ENCODE data around the gene RNF215. TPM values are rescaled to one million over a fixed set of nuclear protein-coding genes. Genes with fewer than 3 reads are reported as not detected.
A peak's percentile ranks its signal among the peaks of the same experiment; 100 is the strongest.

The RNF215 gene
- 12.8 and 14.2 TPM in 2 replicates for total RNA-seq (2022)
- Bru-seq, nascent RNA: percentile 47 among the genes with signal in this experiment
- BruChase-seq, experiment 1, labeled RNA remaining after a 2-hour chase: percentile 48 among the genes with signal in this experiment
- percentile 51 among the genes with signal in this experiment for BruChase-seq, experiment 2, labeled RNA remaining after a 6-hour chase
- long read RNA-seq, partial matches to known transcripts: 0 of 4 reads
- long read RNA-seq, other reads (novel, unspliced or antisense): 3 of 4 reads

DNA sequence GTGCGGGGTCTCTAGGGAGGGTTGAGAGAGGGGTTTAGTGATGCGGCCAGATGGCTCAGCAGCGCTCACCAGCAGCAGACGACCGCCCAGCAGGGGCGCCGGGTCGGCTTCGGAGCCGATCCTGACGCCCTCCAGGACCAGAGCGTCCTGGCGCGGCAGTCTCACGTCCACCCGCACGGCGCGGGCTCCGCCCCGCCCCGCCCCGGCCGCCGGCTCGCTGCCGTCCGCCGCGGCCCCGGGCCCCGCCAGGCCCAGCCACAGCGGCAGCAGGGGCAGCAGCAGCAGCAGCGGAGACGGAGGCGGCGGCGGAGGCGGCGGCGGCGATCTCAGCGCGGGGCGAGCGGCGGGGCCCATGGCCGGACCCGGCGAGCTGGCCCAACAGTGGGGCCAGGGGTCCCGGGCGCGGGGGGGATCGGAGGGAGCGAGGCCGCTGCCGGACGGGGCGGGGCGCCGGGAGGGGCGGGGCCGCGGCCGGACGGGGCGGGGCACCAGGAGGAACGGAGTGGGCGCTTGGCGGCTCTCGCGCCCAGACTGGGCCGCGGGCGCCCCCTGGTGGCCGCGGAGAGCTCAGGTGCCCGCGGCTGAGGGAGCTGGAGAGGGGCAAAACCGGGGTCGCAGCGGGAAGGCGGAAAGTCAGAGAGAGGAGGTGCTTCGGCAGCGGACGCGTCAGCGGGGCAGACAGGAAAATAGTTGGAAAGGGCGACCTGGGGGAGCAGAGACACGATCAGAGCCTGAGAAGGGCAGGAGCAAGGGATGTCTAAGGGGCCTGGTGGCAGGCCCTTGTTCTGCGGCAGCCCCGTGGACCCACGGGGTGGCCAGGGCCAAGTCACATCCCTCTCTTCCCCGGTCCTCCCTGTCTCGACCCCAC is at the start of gene RNF215:
Gene RNF215 (minus strand): TSS at position 452 of the 868 bp plus-strand sequence. CDS start 98 bp downstream, at position 354.
- POLR2A ChIA-PET: interaction anchor here (0.6 to 1.0 kb wide), 3 partner anchors 30 to 99 kb away, joined by 3 to 4 read pairs (median 4); partner anchors contain the start of genes CCDC157 and SF3A1
- CTCF ChIA-PET: interaction anchor here (0.6 to 1.9 kb wide), 18 partner anchors 10 to 279 kb away, joined by 3 to 51 read pairs (median 4); partner anchors contain the start of genes CASTOR1, CCDC157, SEC14L2 and SF3A1
- Histone ChIP-seq H3K36me3 (ENCODE audit: control insufficient read depth, insufficient read depth, low read length) (no peaks in the 10 kb centered on the region), H3K27me3 (replicated peaks; ENCODE audit: control insufficient read depth, insufficient read depth, low read length) (no peaks in the 10 kb centered on the region), H3K4me3 (ENCODE audit: low read depth, low read length) (peak within 1 kb of the TSS; percentile 64), H3K9me3 (no peaks in the 10 kb centered on the region), H3K4me1 (0 out of 2 replicates have a peak, but pooled peaks cover 4% of the 10 kb centered on the region)
- Mint-ChIP-seq H3K27me3 (ENCODE audit: insufficient read depth, unreplicated experiment) (no peaks in the 10 kb centered on the region), H3K9me3 (ENCODE audit: unreplicated experiment) (no peaks in the 10 kb centered on the region), H3K4me3 (ENCODE audit: unreplicated experiment) (peak within 1 kb of the TSS; percentile 67), H3K36me3 (ENCODE audit: insufficient read depth, unreplicated experiment) (no peaks in the 10 kb centered on the region), H3K27ac (ENCODE audit: unreplicated experiment) (peak within 1 kb of the TSS; percentile 12), H3K4me1 (ENCODE audit: low read depth, unreplicated experiment) (no peaks in the 10 kb centered on the region)
- TF ChIP-seq, protein P1, sequence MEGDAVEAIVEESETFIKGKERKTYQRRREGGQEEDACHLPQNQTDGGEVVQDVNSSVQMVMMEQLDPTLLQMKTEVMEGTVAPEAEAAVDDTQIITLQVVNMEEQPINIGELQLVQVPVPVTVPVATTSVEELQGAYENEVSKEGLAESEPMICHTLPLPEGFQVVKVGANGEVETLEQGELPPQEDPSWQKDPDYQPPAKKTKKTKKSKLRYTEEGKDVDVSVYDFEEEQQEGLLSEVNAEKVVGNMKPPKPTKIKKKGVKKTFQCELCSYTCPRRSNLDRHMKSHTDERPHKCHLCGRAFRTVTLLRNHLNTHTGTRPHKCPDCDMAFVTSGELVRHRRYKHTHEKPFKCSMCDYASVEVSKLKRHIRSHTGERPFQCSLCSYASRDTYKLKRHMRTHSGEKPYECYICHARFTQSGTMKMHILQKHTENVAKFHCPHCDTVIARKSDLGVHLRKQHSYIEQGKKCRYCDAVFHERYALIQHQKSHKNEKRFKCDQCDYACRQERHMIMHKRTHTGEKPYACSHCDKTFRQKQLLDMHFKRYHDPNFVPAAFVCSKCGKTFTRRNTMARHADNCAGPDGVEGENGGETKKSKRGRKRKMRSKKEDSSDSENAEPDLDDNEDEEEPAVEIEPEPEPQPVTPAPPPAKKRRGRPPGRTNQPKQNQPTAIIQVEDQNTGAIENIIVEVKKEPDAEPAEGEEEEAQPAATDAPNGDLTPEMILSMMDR (IDR thresholded peaks at IDR 0.05; ENCODE audit: insufficient read depth in 1 of 2, low read depth in 1 of 2, low read length in 1 of 2, severe bottlenecking in 1 of 2, unreplicated experiment in 1 of 2): peak; percentile 84 to 88
- DNase-seq: peak; percentile 69 to 90
- intact Hi-C loops (cut with micrococcal nuclease; ENCODE audit: unreplicated experiment): loop anchor here (1.0 to 5.0 kb wide), 4 partner anchors 60 to 280 kb away; partner anchors contain the start of genes CASTOR1 and TBC1D10A
- BruUV-seq (replicated peaks): no TSS peak

GRCh38 chr22:30436196-30436595 is 49.0 kb upstream of the RNF215 start:
- no TSS peak for BruUV-seq (replicated peaks)
- no peaks in the 10 kb centered on the region for H3K27me3 Mint-ChIP-seq (ENCODE audit: insufficient read depth, unreplicated experiment)
- H3K9me3 Mint-ChIP-seq (ENCODE audit: unreplicated experiment): no peaks in the 10 kb centered on the region
- no peaks in the 10 kb centered on the region for H3K36me3 Mint-ChIP-seq (ENCODE audit: insufficient read depth, unreplicated experiment)
- no peaks in the 10 kb centered on the region for H3K27me3 ChIP-seq (replicated peaks; ENCODE audit: control insufficient read depth, insufficient read depth, low read length)
- CTCF ChIA-PET: no interaction called here
- intact Hi-C loops (cut with micrococcal nuclease; ENCODE audit: unreplicated experiment): no loop called here
- peak overlapping the region; percentile 56 for H3K27ac Mint-ChIP-seq (ENCODE audit: unreplicated experiment)
- H3K4me1 ChIP-seq: peaks cover 13% of the 10 kb centered on the region
- no peaks in the 10 kb centered on the region for H3K36me3 ChIP-seq (ENCODE audit: control insufficient read depth, insufficient read depth, low read length)
- H3K4me1 Mint-ChIP-seq (ENCODE audit: low read depth, unreplicated experiment): peaks cover 14% of the 10 kb centered on the region
- no peak overlapping the region for H3K4me3 Mint-ChIP-seq (ENCODE audit: unreplicated experiment)
- POLR2A ChIA-PET: no interaction called here
- 0 out of 2 replicates have a peak, but pooled peaks cover 4% of the 10 kb centered on the region for H3K9me3 ChIP-seq
- DNase-seq: no peak
- no peak overlapping the region for H3K4me3 ChIP-seq (ENCODE audit: low read depth, low read length)
- TF ChIP-seq, protein P1 (IDR thresholded peaks at IDR 0.05; ENCODE audit: insufficient read depth in 1 of 2, low read depth in 1 of 2, low read length in 1 of 2, severe bottlenecking in 1 of 2, unreplicated experiment in 1 of 2): no peak

DNA sequence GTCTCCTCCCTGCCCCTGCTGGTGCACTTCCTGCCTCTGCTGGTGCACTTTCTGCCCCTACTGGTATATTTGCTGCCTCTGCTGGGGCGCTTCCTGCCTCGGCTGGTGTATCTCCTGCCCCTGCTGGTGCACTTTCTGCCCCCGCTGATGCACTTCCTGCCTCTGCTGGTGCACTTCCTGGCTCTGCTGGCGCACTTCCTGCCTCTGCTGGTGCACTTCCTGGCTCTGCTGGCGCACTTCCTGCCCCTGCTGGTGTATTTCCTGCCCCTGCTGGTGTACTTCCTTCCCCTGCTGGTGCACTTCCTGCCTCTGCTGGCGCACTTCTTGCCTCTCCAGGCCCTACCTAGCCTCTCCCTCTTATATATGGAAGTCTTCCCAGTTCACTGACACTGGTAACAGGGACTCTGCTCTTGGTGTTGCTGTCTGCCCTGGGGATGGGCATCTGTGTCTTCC is 48.5 kb upstream of the RNF215 start:
- no peak overlapping the region for H3K4me3 Mint-ChIP-seq (ENCODE audit: unreplicated experiment)
- POLR2A ChIA-PET: no interaction called here
- H3K9me3 Mint-ChIP-seq (ENCODE audit: unreplicated experiment): no peaks in the 10 kb centered on the region
- CTCF ChIA-PET: no interaction called here
- intact Hi-C loops (cut with micrococcal nuclease; ENCODE audit: unreplicated experiment): no loop called here
- Histone ChIP-seq H3K36me3 (ENCODE audit: control insufficient read depth, insufficient read depth, low read length) (no peaks in the 10 kb centered on the region), H3K27me3 (replicated peaks; ENCODE audit: control insufficient read depth, insufficient read depth, low read length) (no peaks in the 10 kb centered on the region), H3K4me1 (peaks cover 13% of the 10 kb centered on the region), H3K9me3 (0 out of 2 replicates have a peak, but pooled peaks cover 4% of the 10 kb centered on the region), H3K4me3 (ENCODE audit: low read depth, low read length) (no peak overlapping the region)
- no TSS peak for BruUV-seq (replicated peaks)
- TF ChIP-seq, protein P1 (IDR thresholded peaks at IDR 0.05; ENCODE audit: insufficient read depth in 1 of 2, low read depth in 1 of 2, low read length in 1 of 2, severe bottlenecking in 1 of 2, unreplicated experiment in 1 of 2): no peak
- H3K27ac Mint-ChIP-seq (ENCODE audit: unreplicated experiment): peak overlapping the region; percentile 56
- DNase-seq: no peak
- H3K36me3 Mint-ChIP-seq (ENCODE audit: insufficient read depth, unreplicated experiment): no peaks in the 10 kb centered on the region
- peaks cover 14% of the 10 kb centered on the region for H3K4me1 Mint-ChIP-seq (ENCODE audit: low read depth, unreplicated experiment)
- H3K27me3 Mint-ChIP-seq (ENCODE audit: insufficient read depth, unreplicated experiment): no peaks in the 10 kb centered on the region

All from Caco-2 (cell line).